K562 (cell line): ENCODE measurements around the gene BCR. TPM values are rescaled to one million over a fixed set of nuclear protein-coding genes. Genes with fewer than 3 reads are reported as not detected.
"Not testable (repeated sequence)": the region's sequence is repeated elsewhere in the genome, so short reads cannot be mapped to it uniquely, and the experiment has no call there.

Experiments used
- ATAC-seq: fragments of 200-7000 bp; cut with Tn5 transposase; 3 replicates; pipeline ENCODE4 v1.9.1; 2020; ENCODE audit warnings: moderate library complexity
- BruUV-seq: library from RNA; stranded (reverse); fragments of 400-500 nt; replicated peaks from 2 replicates; lab custom pipeline; 2021; lab: Mats Ljungman, UMichigan
- CTCF ChIA-PET: fragments of 300-600 bp; formaldehyde crosslinking; extraction: SDS; loops from one replicate; lab custom pipeline; 2021; ENCODE audit warnings: low intra/inter-chr PET ratio; lab: Yijun Ruan, JAX
- POLR2A ChIA-PET: fragments of 300-600, 350-650 bp; sonication (Branson Sonifier 250); formaldehyde crosslinking; extraction: SDS; loops from one replicate; lab custom pipeline; 2021; ENCODE audit warnings: antibody characterized with exemption, inconsistent platforms; lab: Yijun Ruan, JAX
- DNase-seq, 4 experiments: peaks; one replicate each; pipeline versions ENCODE4 v3.0.0 to v3.0.0-alpha.2; 2011 to 2018; ENCODE audit warnings: low spot score in 3 of 4, mixed read lengths in 3 of 4; ENCODE audit errors: extremely low read depth in 1 of 4
- FAIRE-seq: peaks from 2 replicates; lab custom pipeline; 2011; peaks lifted over from hg19 to GRCh38; lab: Jason Lieb, UNC
- H2AFZ ChIP-seq: 2 replicates; pipeline ENCODE4 v1.6.0; 2011; ENCODE audit warnings: low read depth, low read length, control low read depth, inconsistent platforms
- H3K27ac ChIP-seq: fragments of 200-600 bp; 3 replicates; pipeline ENCODE4 v1.8.0; 2011; ENCODE audit warnings: low read depth, mild to moderate bottlenecking, control low read depth, inconsistent platforms, low read length, moderate library complexity, mixed read lengths; ENCODE audit errors: extremely low read depth
- H3K27me3 ChIP-seq, 2 experiments: fragments of 300-600 bp in 1 of 2; 2 replicates in 1 of 2; 3 replicates in 1 of 2; pipeline versions ENCODE4 v1.6.0 to v1.8.0; 2011; ENCODE audit warnings: inconsistent platforms in 2 of 2, low read length in 2 of 2, mild to moderate bottlenecking in 1 of 2, mixed read lengths in 1 of 2, moderate library complexity in 1 of 2; ENCODE audit not compliant: control insufficient read depth in 2 of 2, insufficient read depth in 2 of 2
- H3K36me3 ChIP-seq: fragments of 300-600 bp; 3 replicates; pipeline ENCODE4 v1.8.0; 2011; ENCODE audit warnings: mild to moderate bottlenecking, low read length, inconsistent platforms; ENCODE audit not compliant: control insufficient read depth, insufficient read depth
- H3K4me1 ChIP-seq, 2 experiments: fragments of 200-600 bp in 1 of 2; replicated peaks in 1 of 2; 2 replicates in 1 of 2; 3 replicates in 1 of 2; pipeline versions ENCODE4 v1.5.1 to v1.8.0; 2011; ENCODE audit warnings: inconsistent platforms in 2 of 2, low read length in 2 of 2, mild to moderate bottlenecking in 1 of 2, mixed read lengths in 1 of 2, moderate library complexity in 1 of 2; ENCODE audit not compliant: control insufficient read depth in 2 of 2, insufficient read depth in 2 of 2
- H3K4me2 ChIP-seq: 2 replicates; pipeline ENCODE4 v1.6.1; 2011; ENCODE audit warnings: low read length, control low read depth, inconsistent platforms, mixed read lengths; ENCODE audit not compliant: insufficient read depth
- H3K4me3 ChIP-seq: fragments of 200-600 bp; sonication (generic), shearing (Covaris generic); 2 replicates; pipeline ENCODE4 v1.5.1; 2016; ENCODE audit warnings: control low read depth, inconsistent platforms
- H3K79me2 ChIP-seq: fragments of 200-600 bp; 3 replicates; pipeline ENCODE4 v1.8.0; 2011; ENCODE audit warnings: low read length, inconsistent platforms; ENCODE audit not compliant: control insufficient read depth, insufficient read depth
- H3K9ac ChIP-seq, 2 experiments: 2 replicates each; pipeline versions ENCODE4 v1.6.0 to v1.6.1; 2011; ENCODE audit warnings: low read depth in 2 of 2, low read length in 2 of 2, control low read depth in 1 of 2, inconsistent platforms in 1 of 2, mild to moderate bottlenecking in 1 of 2, mixed read lengths in 1 of 2; ENCODE audit not compliant: insufficient read depth in 1 of 2
- H3K9me1 ChIP-seq: one replicate; pipeline ENCODE4 v1.6.0; 2011; ENCODE audit warnings: inconsistent platforms, mild to moderate bottlenecking, low read length, moderate library complexity; ENCODE audit not compliant: control insufficient read depth, insufficient read depth
- H3K9me3 ChIP-seq: replicated peaks from 2 replicates; pipeline ENCODE4 v1.5.1; 2011; ENCODE audit warnings: low read depth, low read length, inconsistent platforms; ENCODE audit not compliant: control insufficient read depth, insufficient read depth
- H4K20me1 ChIP-seq: replicated peaks from 2 replicates; pipeline ENCODE4 v1.6.1; 2011; ENCODE audit warnings: low read length, inconsistent platforms, mixed read lengths; ENCODE audit not compliant: control insufficient read depth, insufficient read depth
- WGBS: fragments of 100-300 bp; shearing (Covaris generic); methylation state at CpG from one replicate; pipeline ENCODE4 v1.1.6; 2016; ENCODE audit warnings: low coverage, mixed read lengths; ENCODE audit not compliant: insufficient coverage; ENCODE audit errors: missing lambda C conversion rate; 5-methylcytosine and 5-hydroxymethylcytosine counted together
- in situ Hi-C: fragments of 300-500 bp; cut with MboI; formaldehyde crosslinking; loops from 4 replicates; pipeline ENCODE4 v1.15.0; 2018; ENCODE audit warnings: inconsistent platforms, mixed read lengths
- intact Hi-C: fragments of 100-400 bp; cut with micrococcal nuclease; formaldehyde crosslinking; loops from 2 replicates; pipeline ENCODE4 v1.14.2; 2022
- polyA plus RNA-seq, 8 experiments: library from polyadenylated mRNA; depleted of rRNA in 4 of 8; stranded (reverse) in 5 of 8; unstranded in 3 of 8; fragments of >200 nt; fragmentation: Nextera tagmentation in 2 of 8; fragmentation: Illumina TruSeq in 1 of 8; extraction: Ambion mirVana in 2 of 8; extraction: Trizol in 1 of 8; gene quantifications; 2 replicates each; pipeline versions ENCODE4 v1.2.1 to v1.2.3, GENCODE V29; 2011 to 2014; ENCODE audit warnings: inconsistent platforms in 1 of 8, missing spikeins in 1 of 8
- total RNA-seq, 7 experiments: library from RNA; depleted of rRNA in 6 of 7; stranded (reverse); fragments of >200 nt in 6 of 7; fragmentation: Illumina TruSeq in 2 of 7; extraction: Trizol in 2 of 7; gene quantifications; 2 replicates each; pipeline versions ENCODE4 v1.2.1 to v1.2.3, GENCODE V29; 2011 to 2021; ENCODE audit warnings: low replicate concordance in 1 of 7

The BCR gene
- total and polyA plus RNA-seq, 9 of the 15 experiments (the other 6 are each of a cell fraction or from before 2014, with no cell fraction given): 0.41 to 150 (median 45.6) TPM

DNA sequence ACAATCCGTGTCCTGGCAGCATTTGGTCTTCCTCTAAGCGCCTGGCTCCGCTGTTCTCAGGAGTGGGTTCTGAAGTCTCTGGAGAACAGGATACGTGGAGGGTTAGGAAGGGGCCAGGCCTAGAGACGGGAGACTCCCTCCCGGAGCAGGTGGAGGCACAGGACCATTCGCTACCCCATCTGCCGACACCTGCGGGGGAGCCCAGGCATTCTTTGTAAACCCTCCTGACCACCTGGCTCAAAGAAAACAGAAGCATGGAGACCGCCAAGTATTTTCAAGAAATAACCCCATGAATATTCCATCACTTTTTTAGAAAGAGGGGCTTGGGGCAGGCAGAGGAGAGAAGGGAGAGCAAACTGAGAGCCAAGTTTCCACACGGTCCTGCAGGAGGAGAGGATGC lies 136.3 kb downstream of the BCR start:
- POLR2A ChIA-PET, H3K27me3 ChIP-seq, FAIRE-seq, H3K9me1 ChIP-seq, H3K9me3 ChIP-seq, H3K4me2 ChIP-seq, H4K20me1 ChIP-seq, H3K79me2 ChIP-seq, CTCF ChIA-PET, H3K4me3 ChIP-seq, H3K4me1 ChIP-seq, ATAC-seq, H2AFZ ChIP-seq, intact Hi-C loops, DNase-seq, H3K9ac ChIP-seq, H3K27ac ChIP-seq, H3K36me3 ChIP-seq, BruUV-seq: not testable (repeated sequence)
- in situ Hi-C loops: loop anchor here (25.0 kb wide), 1 partner anchor 546 kb away; the partner anchor contains the start of gene SLC2A11
- WGBS: 76% methylated on average over 5 of the region's 11 CpGs

DNA sequence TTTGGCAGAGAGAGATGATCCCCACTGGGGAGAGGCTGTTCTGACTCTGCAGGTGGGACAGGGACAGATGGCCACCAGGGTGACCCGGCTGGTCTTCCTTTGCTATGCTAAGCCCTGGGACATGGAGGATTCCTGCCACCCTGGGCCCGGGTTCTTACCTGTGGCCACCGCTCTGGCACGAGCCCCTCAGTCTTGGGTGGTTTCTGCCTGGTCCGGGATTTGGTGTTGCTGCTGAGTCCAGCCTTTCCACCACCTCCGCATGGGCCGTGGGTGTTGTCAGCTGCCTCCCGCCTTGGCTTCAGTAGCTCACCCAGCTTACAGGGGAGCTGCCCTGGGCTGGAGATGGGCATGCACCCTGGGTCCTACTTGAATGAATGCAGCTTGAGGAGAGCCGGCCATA lies 138.0 kb downstream of the BCR start:
- H4K20me1 ChIP-seq, FAIRE-seq, ATAC-seq, H3K9me3 ChIP-seq, H3K9ac ChIP-seq, H3K4me3 ChIP-seq, H3K79me2 ChIP-seq, DNase-seq, H3K27me3 ChIP-seq, BruUV-seq, H2AFZ ChIP-seq, H3K4me2 ChIP-seq, H3K4me1 ChIP-seq, POLR2A ChIA-PET, CTCF ChIA-PET, intact Hi-C loops, H3K36me3 ChIP-seq, H3K27ac ChIP-seq, H3K9me1 ChIP-seq: not testable (repeated sequence)
- no CpG with 5 or more reads among the region's 9 CpGs for WGBS
- in situ Hi-C loops: loop anchor here (25.0 kb wide), 1 partner anchor 544 kb away; the partner anchor contains the start of gene SLC2A11

DNA sequence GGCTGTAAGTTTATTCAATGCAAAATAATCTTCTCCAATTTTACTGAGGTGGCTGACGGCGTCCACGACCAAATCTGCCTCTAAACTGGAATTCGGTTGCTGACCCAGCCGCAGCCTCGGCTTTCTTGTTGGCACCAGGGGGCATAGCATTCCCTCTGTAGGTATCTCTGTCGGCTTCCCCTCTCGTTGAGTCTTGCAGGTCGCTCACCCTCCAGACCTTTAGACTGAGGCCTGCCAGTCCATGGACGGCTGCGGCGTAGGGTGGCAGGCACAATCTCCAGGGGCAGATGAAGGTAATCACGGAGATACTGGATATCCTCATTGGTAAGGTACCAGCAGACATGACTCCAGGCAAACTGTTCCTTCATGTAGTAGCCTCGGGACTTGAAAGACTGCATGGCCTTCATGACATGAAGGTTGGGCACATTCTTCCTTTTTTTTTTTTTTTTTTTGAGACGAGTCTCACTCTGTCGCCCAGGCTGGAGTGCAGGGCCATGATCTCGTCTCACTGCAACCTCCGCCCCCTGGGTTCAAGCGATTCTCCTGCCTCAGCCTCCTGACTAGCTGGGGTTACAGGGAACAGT lies 142.3 kb downstream of the BCR start:
- H3K79me2 ChIP-seq, H3K27ac ChIP-seq, POLR2A ChIA-PET, H3K9ac ChIP-seq, H3K9me3 ChIP-seq, H4K20me1 ChIP-seq, DNase-seq, CTCF ChIA-PET, FAIRE-seq, H3K36me3 ChIP-seq, H3K4me3 ChIP-seq, H3K4me2 ChIP-seq, ATAC-seq, H3K27me3 ChIP-seq, H3K9me1 ChIP-seq, H3K4me1 ChIP-seq, H2AFZ ChIP-seq, BruUV-seq: not testable (repeated sequence)
- in situ Hi-C loops (loop anchor here (5.0 to 25.0 kb wide), 3 partner anchors 75 to 540 kb away; partner anchors contain the start of gene SLC2A11), intact Hi-C loops (loop anchor here (5.0 kb wide), 1 partner anchor 215 kb away; no protein-coding TSS in a partner anchor)
- WGBS: 57% methylated on average over 12 of the region's 19 CpGs
